GM12891 (cell line): ENCODE data around the gene SGO2.

Experiments
- DNase-seq: peaks from one replicate; pipeline ENCODE4 v3.0.0; 2011; ENCODE audit warnings: low spot score; ENCODE audit not compliant: insufficient read length
- FAIRE-seq: peaks from 2 replicates; lab custom pipeline; 2011; peaks lifted over from hg19 to GRCh38; lab: Jason Lieb, UNC
- PAX5 ChIP-seq: IDR thresholded peaks from 2 replicates; pipeline ENCODE4 v1.6.1; 2011; ENCODE audit warnings: low read length, moderate library complexity, mild to moderate bottlenecking; ENCODE audit not compliant: insufficient read depth, severe bottlenecking
- POLR2A ChIP-seq: IDR thresholded peaks from 2 replicates; pipeline ENCODE4 v1.6.1; 2011; ENCODE audit warnings: low read depth, low read length, control low read depth
- POLR2AphosphoS5 ChIP-seq: IDR thresholded peaks from 2 replicates; pipeline ENCODE4 v1.6.1; 2011; ENCODE audit warnings: low read depth, low read length, control low read depth
- POU2F2 ChIP-seq: IDR thresholded peaks from 2 replicates; pipeline ENCODE4 v1.6.1; 2011; ENCODE audit warnings: low read depth, mild to moderate bottlenecking, control low read depth, low read length, moderate library complexity
- SPI1 ChIP-seq: IDR thresholded peaks from 2 replicates; pipeline ENCODE4 v1.6.1; 2011; ENCODE audit warnings: low read depth, low read length, control low read depth
- TAF1 ChIP-seq: IDR thresholded peaks from 2 replicates; pipeline ENCODE4 v1.6.1; 2011; ENCODE audit warnings: low read depth, low read length, control low read depth

SGO2 gene

GRCh38 chr2:200617156-200618053 is 91.4 kb downstream of the SGO2 start:
- DNase-seq (no peak), FAIRE-seq (no peak)
- TF ChIP-seq TAF1 (no peak), POU2F2 (no peak), SPI1 (peak; percentile 68), PAX5 (no peak)

- DNase-seq: no peak
- no peak for TF ChIP-seq POLR2A
- no peak for TF ChIP-seq POU2F2
- TF ChIP-seq TAF1: no peak
- TF ChIP-seq PAX5: no peak
- no peak for TF ChIP-seq POLR2AphosphoS5
- no peak for TF ChIP-seq SPI1
- no peak for FAIRE-seq
These were observed 92.0 kb downstream of the SGO2 start for GRCh38 chr2:200618054-200618419.

GRCh38 chr2:200618590-200619021 is 92.6 kb downstream of the SGO2 start:
- no peak for DNase-seq
- no peak for FAIRE-seq
- TF ChIP-seq TAF1 (no peak), PAX5 (no peak), POU2F2 (no peak), POLR2AphosphoS5 (no peak), SPI1 (no peak), POLR2A (no peak)

GRCh38 chr2:200619279-200619678 is 93.3 kb downstream of the SGO2 start:
- FAIRE-seq (no peak), DNase-seq (no peak)
- TF ChIP-seq POU2F2: no peak
- TF ChIP-seq TAF1: no peak
- TF ChIP-seq PAX5: no peak
- TF ChIP-seq POLR2A: no peak
- TF ChIP-seq POLR2AphosphoS5: no peak
- no peak for TF ChIP-seq SPI1

- no peak for DNase-seq
- no peak for TF ChIP-seq POLR2AphosphoS5
- TF ChIP-seq TAF1: no peak
- TF ChIP-seq POLR2A: no peak
- no peak for TF ChIP-seq POU2F2
- TF ChIP-seq PAX5: no peak
- TF ChIP-seq SPI1: no peak
- no peak for FAIRE-seq
These were observed 94.8 kb downstream of the SGO2 start for GRCh38 chr2:200620606-200621390.

GRCh38 chr2:200622106-200622505 is 96.1 kb downstream of the SGO2 start:
- DNase-seq: no peak
- FAIRE-seq: no peak
- no peak for TF ChIP-seq TAF1
- TF ChIP-seq POLR2A: no peak
- no peak for TF ChIP-seq SPI1

- no peak for DNase-seq
- no peak for TF ChIP-seq POLR2AphosphoS5
These were observed 98.0 kb downstream of the SGO2 start for GRCh38 chr2:200624026-200624425.

GRCh38 chr2:200624658-200625057 is 98.7 kb downstream of the SGO2 start:
- TF ChIP-seq POLR2AphosphoS5: no peak
- TF ChIP-seq POU2F2: no peak
- no peak for DNase-seq
- no peak for FAIRE-seq

More at GRCh38 chr2:200624026-200624425, 98.0 kb downstream of the SGO2 start:
- no peak for FAIRE-seq

- no peak for FAIRE-seq
- DNase-seq: no peak
- TF ChIP-seq PAX5: no peak
- no peak for TF ChIP-seq TAF1
- no peak for TF ChIP-seq POLR2A
- no peak for TF ChIP-seq SPI1
- no peak for TF ChIP-seq POLR2AphosphoS5
- no peak for TF ChIP-seq POU2F2
These were observed 99.3 kb downstream of the SGO2 start for GRCh38 chr2:200625282-200625681.

GRCh38 chr2:200625958-200626363 is 100.0 kb downstream of the SGO2 start:
- DNase-seq (no peak), FAIRE-seq (no peak)
- TF ChIP-seq SPI1 (no peak), POLR2A (no peak), POU2F2 (no peak), PAX5 (no peak), POLR2AphosphoS5 (no peak), TAF1 (no peak)
